Mucosa of descending colon (tissue), 3 donors: ENCODE results near the gene SLC29A3. TPM values are rescaled to one million over a fixed set of nuclear protein-coding genes. Genes with fewer than 3 reads are reported as not detected.

ENCODE experiments used
- ATAC-seq: fragments of 200-7000 bp; cut with Tn5 transposase; one replicate; pipeline ENCODE4 v1.9.1; 2020; ENCODE audit warnings: mild to moderate bottlenecking, moderate library complexity
- DNase-seq, 3 donors: peaks; one replicate each; pipeline ENCODE4 v3.0.0-alpha.2; 2020
- H3K36me3 ChIP-seq: fragments of 200-600 bp; one replicate; pipeline ENCODE4 v1.8.0; 2021; ENCODE audit warnings: low read depth, mild to moderate bottlenecking
- H3K4me1 ChIP-seq: fragments of 200-600 bp; one replicate; pipeline ENCODE4 v1.8.0; 2021; ENCODE audit warnings: low read depth, mild to moderate bottlenecking
- H3K4me3 ChIP-seq: fragments of 200-600 bp; one replicate; pipeline ENCODE4 v1.8.0; 2021; ENCODE audit warnings: mild to moderate bottlenecking
- H3K9me3 ChIP-seq: fragments of 200-600 bp; one replicate; pipeline ENCODE4 v1.8.0; 2021; ENCODE audit warnings: mild to moderate bottlenecking
- CTCF ChIP-seq: fragments of 200-600 bp; IDR thresholded peaks from one replicate; pipeline ENCODE4 v1.8.0; 2022; ENCODE audit warnings: antibody characterized with exemption, mild to moderate bottlenecking
- intact Hi-C, 2 donors: fragments of 100-400 bp; cut with DNase I in 1 of 2; cut with micrococcal nuclease in 1 of 2; formaldehyde crosslinking; loops; one replicate each; pipeline versions ENCODE4 v1.11.0 to v1.11.1; 2022; cut with DNase I, micrococcal nuclease
- total RNA-seq, 3 donors: library from RNA; stranded (reverse); fragmentation: NEBNext Ultra II Directional in 2 of 3; extraction: Animal tissue kit (Norgen Biotek cat#: 25700) in 2 of 3; gene quantifications; one replicate each; pipeline versions ENCODE4 v1.2.1 to v1.2.4, GENCODE V29; 2021 to 2023
- donor health status: DM: no; HTN: no; CAD: no; lungs with moderate emphysema.
- donor health status: DM: no; HTN: no; CAD: no.
- donor health status: DM: no; HTN: yes; CAD: no.

Gene SLC29A3
- total RNA-seq, 3 donors from 2014 or later: 6.0 to 6.4 (median 6.3) TPM

GRCh38 chr10:71344993-71345480, 26.0 kb downstream of the SLC29A3 start:
- ATAC-seq (no peak), DNase-seq (no peak)
- intact Hi-C loops: no loop called here
- Histone ChIP-seq H3K4me1 (peaks cover 20% of the 10 kb centered on the region), H3K9me3 (no peaks in the 10 kb centered on the region), H3K4me3 (no peak overlapping the region), H3K36me3 (no peaks in the 10 kb centered on the region)
- TF ChIP-seq CTCF: no peak

GRCh38 chr10:71345694-71346093, 26.6 kb downstream of the SLC29A3 start:
- Histone ChIP-seq H3K9me3 (no peaks in the 10 kb centered on the region), H3K4me1 (peaks cover 20% of the 10 kb centered on the region), H3K36me3 (no peaks in the 10 kb centered on the region), H3K4me3 (no peak overlapping the region)
- TF ChIP-seq CTCF: no peak
- intact Hi-C loops: no loop called here
- no peak for DNase-seq
- no peak for ATAC-seq

- ATAC-seq: no peak
- Histone ChIP-seq H3K9me3 (no peaks in the 10 kb centered on the region), H3K36me3 (no peaks in the 10 kb centered on the region), H3K4me1 (peaks cover 20% of the 10 kb centered on the region), H3K4me3 (no peak overlapping the region)
- no peak for DNase-seq
- no peak for TF ChIP-seq CTCF
- intact Hi-C loops: no loop called here
Measured at GRCh38 chr10:71346731-71347130, 27.7 kb downstream of the SLC29A3 start.

GRCh38 chr10:71347587-71348395, 28.7 kb downstream of the SLC29A3 start:
- DNase-seq: peak; percentile 65 to 67 (median 66)
- TF ChIP-seq CTCF: no peak
- Histone ChIP-seq H3K4me3 (no peak overlapping the region), H3K9me3 (no peaks in the 10 kb centered on the region), H3K4me1 (peaks cover 16% of the 10 kb centered on the region), H3K36me3 (no peaks in the 10 kb centered on the region)
- intact Hi-C loops: no loop called here
- ATAC-seq: peak; percentile 64

GRCh38 chr10:71348850-71349249, 29.8 kb downstream of the SLC29A3 start:
- intact Hi-C loops: no loop called here
- H3K36me3 ChIP-seq: no peaks in the 10 kb centered on the region
- DNase-seq (no peak), ATAC-seq (peak; percentile 54)
- no peak for TF ChIP-seq CTCF
- H3K4me3 ChIP-seq: no peak overlapping the region
- peaks cover 7% of the 10 kb centered on the region for H3K4me1 ChIP-seq
- H3K9me3 ChIP-seq: no peaks in the 10 kb centered on the region
